ENCODE data around the gene SLC25A43. TPM values are rescaled to one million over a fixed set of nuclear protein-coding genes. Genes with fewer than 3 reads are reported as not detected.

Gene SLC25A43
- total and polyA plus RNA-seq, 2 of the 8 experiments (the other 6 are each of a cell fraction or from before 2014, with no cell fraction given), result 3.1 to 5.8 TPM

DNA sequence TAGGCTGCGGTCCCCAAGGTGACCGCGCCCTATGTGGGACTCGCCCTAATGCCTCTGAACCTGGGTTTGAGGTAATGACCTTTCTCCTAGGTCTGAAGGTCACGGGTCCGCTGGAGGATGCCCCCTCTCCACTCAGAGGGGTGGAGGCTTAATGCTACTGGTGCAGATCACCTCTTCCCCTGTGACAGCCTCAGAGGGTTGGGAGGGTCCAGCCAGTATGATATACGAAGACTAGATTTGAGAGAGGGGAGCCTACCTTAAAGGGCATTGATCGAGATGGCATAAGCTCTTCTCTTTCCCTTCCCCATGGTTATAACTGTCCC is 70.1 kb downstream of the SLC25A43 start:
- Histone ChIP-seq H2BK20ac (ENCODE audit: low read length) (no peak overlapping the region), H2AFZ (ENCODE audit: low read length) (no peak overlapping the region), H3K79me2 (ENCODE audit: control insufficient read depth in 1 of 2, insufficient read depth in 2 of 2, low read length in 2 of 2) (peaks cover 0 to 6% of the 10 kb centered on the region in 2 experiments; a peak in 2 of 4 replicates), H3K4me2 (ENCODE audit: insufficient read depth in 1 of 2, low read depth in 2 of 2, low read length in 2 of 2) (peak overlapping the region; percentile 44 to 88), H3K27me3 (replicated peaks in 1 of 4; ENCODE audit: control insufficient read depth in 3 of 4, extremely low read depth in 1 of 4, insufficient read depth in 3 of 4, low read length in 3 of 4) (no peaks in the 10 kb centered on the region), H2BK5ac (ENCODE audit: low read depth, low read length) (no peak overlapping the region), H4K91ac (replicated peaks; ENCODE audit: insufficient read length, low read length) (no peak overlapping the region), H2BK15ac (ENCODE audit: low read length) (no peak overlapping the region), H3K9ac (replicated peaks in 1 of 4; ENCODE audit: extremely low read depth in 1 of 4, low read depth in 3 of 4, low read length in 3 of 4) (peak overlapping the region in 2 of 4 experiments; percentile 51 to 66; a peak in 2 of 7 replicates), H3K56ac (replicated peaks; ENCODE audit: insufficient read length, low read depth, low read length) (no peak overlapping the region), H4K20me1 (replicated peaks in 1 of 2; ENCODE audit: control insufficient read depth in 1 of 2, insufficient read depth in 2 of 2, low read length in 2 of 2) (peaks cover 2 to 7% of the 10 kb centered on the region in 2 experiments), H3K4ac (replicated peaks; ENCODE audit: insufficient read length, low read depth, low read length) (no peak overlapping the region), H3K27ac (ENCODE audit: low read depth, low read length) (no peak overlapping the region; the same call in 1 of the 2 replicates), H3K36me3 (ENCODE audit: control insufficient read depth in 2 of 4, insufficient read depth in 4 of 4, low read length in 3 of 4) (peaks cover 0 to 19% (median 12%) of the 10 kb centered on the region in 4 experiments; a peak in 6 of 8 replicates), H2AK5ac (ENCODE audit: low read depth, low read length) (no peak overlapping the region), H3K23me2 (ENCODE audit: low read depth, low read length) (no peaks in the 10 kb centered on the region; the same call in 1 of the 2 replicates), H3K79me1 (ENCODE audit: low read depth, low read length) (no peaks in the 10 kb centered on the region), H4K8ac (ENCODE audit: extremely low read depth, insufficient read depth, low read length) (no peak overlapping the region), H3K4me3 (ENCODE audit: extremely low read depth in 1 of 4, insufficient read depth in 2 of 4, low read depth in 3 of 4, low read length in 4 of 4) (peak overlapping the region; percentile 46 to 95 (median 68)), H3K9me3 (ENCODE audit: insufficient read depth in 2 of 2, low read depth in 1 of 2, low read length in 1 of 2) (no peaks in the 10 kb centered on the region), H3K4me1 (replicated peaks in 1 of 4; ENCODE audit: control insufficient read depth in 3 of 4, insufficient read depth in 4 of 4, low read length in 3 of 4) (peaks cover 0 to 12% (median 0%) of the 10 kb centered on the region in 4 experiments; a peak in 2 of 7 replicates), H4K5ac (ENCODE audit: insufficient read length, low read depth, low read length) (no peak overlapping the region), H2BK12ac (ENCODE audit: low read depth, low read length) (no peak overlapping the region), H2BK120ac (replicated peaks; ENCODE audit: low read depth, low read length) (no peak overlapping the region), H3K14ac (ENCODE audit: insufficient read length) (no peak overlapping the region), H3K23ac (ENCODE audit: insufficient read length) (no peak overlapping the region), H3K18ac (ENCODE audit: extremely low read depth, low read length) (no peak overlapping the region)
- no peak for TF ChIP-seq CTBP2 (IDR thresholded peaks at IDR 0.05; ENCODE audit: borderline replicate concordance, insufficient read depth, insufficient read length, low read length)
- TF ChIP-seq, protein P1, sequence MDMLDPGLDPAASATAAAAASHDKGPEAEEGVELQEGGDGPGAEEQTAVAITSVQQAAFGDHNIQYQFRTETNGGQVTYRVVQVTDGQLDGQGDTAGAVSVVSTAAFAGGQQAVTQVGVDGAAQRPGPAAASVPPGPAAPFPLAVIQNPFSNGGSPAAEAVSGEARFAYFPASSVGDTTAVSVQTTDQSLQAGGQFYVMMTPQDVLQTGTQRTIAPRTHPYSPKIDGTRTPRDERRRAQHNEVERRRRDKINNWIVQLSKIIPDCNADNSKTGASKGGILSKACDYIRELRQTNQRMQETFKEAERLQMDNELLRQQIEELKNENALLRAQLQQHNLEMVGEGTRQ (IDR thresholded peaks at IDR 0.05; ENCODE audit: low read length), result no peak
- 0 out of 4 replicates have a peak, but pooled peaks of 1 of the 2 experiments have one; percentile 4 for TF ChIP-seq SIN3A (conservative IDR thresholded peaks at IDR 0.05 in 1 of 2, IDR thresholded peaks at IDR 0.05 in 1 of 2; ENCODE audit: low read depth in 1 of 2, low read length in 2 of 2)
- TF ChIP-seq HDAC6 (IDR thresholded peaks at IDR 0.05; ENCODE audit: low read depth, low read length), result no peak
- 0 out of 2 replicates have a peak, but pooled peaks have one; percentile 4 for TF ChIP-seq POLR2AphosphoS5 (IDR thresholded peaks at IDR 0.05; ENCODE audit: low read depth, low read length)
- TF ChIP-seq PHF8 (conservative IDR thresholded peaks at IDR 0.05; ENCODE audit: low read depth, low read length), result no peak
- TF ChIP-seq JUN (IDR thresholded peaks at IDR 0.05; ENCODE audit: low read depth, low read length), result no peak
- no peak for TF ChIP-seq TBP (IDR thresholded peaks at IDR 0.05; ENCODE audit: low read depth, low read length)
- no peak for TF ChIP-seq CBX5 (IDR thresholded peaks at IDR 0.05; ENCODE audit: low read depth, low read length)
- whole genome bisulfite sequencing, 2 experiments (ENCODE audit: extremely low coverage in 1 of 2, insufficient coverage in 1 of 2, insufficient read length in 1 of 2, insufficient replicate concordance in 2 of 2, low coverage in 1 of 2, low lambda C conversion rate in 2 of 2, missing lambda C conversion rate in 1 of 2), result 8% methylated on average over 2 of the region's 8 CpGs; no CpG with 5 or more reads in 1 of the 2 experiments
- FAIRE-seq (no peak), DNase-seq (ENCODE audit: low read depth in 1 of 2, low spot score in 2 of 2) (no peak)
- CTCF ChIA-PET (ENCODE audit: partially characterized antibody), result interaction anchor here (0.6 to 4.4 kb wide), 9 partner anchors 9 to 121 kb away, joined by 3 to 28 read pairs (median 3); partner anchors contain the start of gene UBE2A
- POLR2A ChIA-PET (ENCODE audit: partially characterized antibody), result interaction anchor here (0.6 to 1.5 kb wide), 4 partner anchors 9 to 178 kb away, joined by 3 to 7 read pairs (median 5); no protein-coding TSS in a partner anchor
